Measurements from ENCODE around the gene FOXS1. TPM values are rescaled to one million over a fixed set of nuclear protein-coding genes. Genes with fewer than 3 reads are reported as not detected.

The FOXS1 gene
- total and polyA plus RNA-seq, 10 of the 15 experiments (the other 5 are each of a cell fraction or from before 2014, with no cell fraction given), result not detected

GRCh38 chr20:31826074-31826473, 19.3 kb downstream of the FOXS1 start:
- Histone ChIP-seq H3K27me3 (replicated peaks in 1 of 2; ENCODE audit: control insufficient read depth in 2 of 2, insufficient read depth in 2 of 2, low read length in 1 of 2) (no peaks in the 10 kb centered on the region), H3K79me2 (ENCODE audit: control insufficient read depth, insufficient read depth, low read length) (no peaks in the 10 kb centered on the region), H3K9me3 (replicated peaks; ENCODE audit: control insufficient read depth, insufficient read depth, low read length) (no peaks in the 10 kb centered on the region), H3K27ac (ENCODE audit: control insufficient read depth, insufficient read depth) (no peak overlapping the region), H3K36me3 (ENCODE audit: control insufficient read depth in 2 of 2, insufficient read depth in 2 of 2, low read length in 1 of 2) (no peaks in the 10 kb centered on the region), H3K4me1 (ENCODE audit: control insufficient read depth, insufficient read depth, low read length) (no peaks in the 10 kb centered on the region), H4K20me1 (ENCODE audit: control insufficient read depth, insufficient read depth) (no peaks in the 10 kb centered on the region), H3K9ac (ENCODE audit: control insufficient read depth, insufficient read depth, low read length) (no peak overlapping the region), H2AFZ (ENCODE audit: control insufficient read depth, low read depth, low read length) (no peak overlapping the region), H3K4me2 (ENCODE audit: control insufficient read depth, insufficient read depth) (no peak overlapping the region), H3K4me3 (no peak overlapping the region)
- FAIRE-seq, result no peak
- WGBS (ENCODE audit: insufficient coverage, insufficient replicate concordance, low lambda C conversion rate, missing lambda C conversion rate), result 35% methylated on average over 5 of the region's 5 CpGs
- no peak for DNase-seq (ENCODE audit: low read depth, low spot score)
- POLR2A ChIA-PET, result no interaction called here
- CTCF ChIA-PET, result interaction anchor here (0.9 to 8.8 kb wide), 3 partner anchors 8 to 27 kb away, joined by 3 to 109 read pairs (median 3); partner anchors contain the start of gene FOXS1
- in situ Hi-C loops (cut with MboI), result loop anchor here (10.0 kb wide), 1 partner anchor 829 kb away; no protein-coding TSS in a partner anchor
- SMC1A ChIA-PET (ENCODE audit: uncharacterized antibody, unreplicated experiment), result no interaction called here
- RAD21 ChIA-PET (ENCODE audit: unreplicated experiment), result no interaction called here
- intact Hi-C loops (cut with micrococcal nuclease; ENCODE audit: unreplicated experiment), result no loop called here
- no peak for ATAC-seq
- no TSS peak for BruUV-seq (replicated peaks)
- TF ChIP-seq RUNX3 (IDR thresholded peaks at IDR 0.05; ENCODE audit: low read length) (no peak), RELB (IDR thresholded peaks at IDR 0.05; ENCODE audit: low read depth) (no peak), CBX5 (IDR thresholded peaks at IDR 0.05; ENCODE audit: low read depth) (no peak), ZBED1 (IDR thresholded peaks at IDR 0.05; ENCODE audit: borderline replicate concordance) (no peak), YY1 (IDR thresholded peaks at IDR 0.05; ENCODE audit: low read depth, low read length) (no peak), RFX5 (IDR thresholded peaks at IDR 0.05; ENCODE audit: low read depth, low read length) (no peak), CTCF (IDR thresholded peaks at IDR 0.05 in 2 of 3, conservative IDR thresholded peaks at IDR 0.05 in 1 of 3; ENCODE audit: control insufficient read depth in 2 of 3, extremely low read depth in 1 of 3, insufficient read depth in 1 of 3, low read depth in 3 of 3, low read length in 3 of 3) (no peak), BCL11A (IDR thresholded peaks at IDR 0.05; ENCODE audit: low read depth, low read length) (no peak), ZNF217 (IDR thresholded peaks at IDR 0.05) (no peak), ATF7 (IDR thresholded peaks at IDR 0.05; ENCODE audit: low read depth) (no peak), TCF12 (IDR thresholded peaks at IDR 0.05; ENCODE audit: low read depth, low read length) (no peak), RAD21 (IDR thresholded peaks at IDR 0.05; ENCODE audit: insufficient read depth, low read depth, low read length) (no peak), NR2C2 (IDR thresholded peaks at IDR 0.05; ENCODE audit: borderline replicate concordance, control insufficient read depth, insufficient read length, low read depth) (no peak), USF1 (IDR thresholded peaks at IDR 0.05; ENCODE audit: borderline replicate concordance, extremely low read length, insufficient read depth, low read depth, low read length) (no peak), CHD2 (IDR thresholded peaks at IDR 0.05; ENCODE audit: borderline replicate concordance, low read depth, low read length) (no peak), E4F1 (IDR thresholded peaks at IDR 0.05; ENCODE audit: borderline replicate concordance, partially characterized antibody) (no peak), SUZ12 (IDR thresholded peaks at IDR 0.05; ENCODE audit: unreplicated experiment) (no peak)

Measured in GM12878 (cell line).